H1 (cell line): Measurements from ENCODE around the gene ARHGAP42. TPM values are rescaled to one million over a fixed set of nuclear protein-coding genes. Genes with fewer than 3 reads are reported as not detected.

Source experiments
- CTCF ChIA-PET: fragments of 300-600 bp; sonication (Branson Sonifier 250); formaldehyde crosslinking; loops from one replicate; lab custom pipeline; 2021; ENCODE audit not compliant: partially characterized antibody; lab: Charles Lee
- POLR2A ChIA-PET: fragments of 300-600 bp; sonication (Branson Sonifier 250); formaldehyde crosslinking; loops from one replicate; lab custom pipeline; 2021; ENCODE audit warnings: inconsistent platforms; ENCODE audit not compliant: partially characterized antibody; lab: Charles Lee
- DNase-seq, 2 experiments: peaks; one replicate each; pipeline versions ENCODE4 v3.0.0 to v3.0.0-alpha.2; 2010 to 2022; ENCODE audit warnings: low spot score in 2 of 2, low read depth in 1 of 2, mixed read lengths in 1 of 2
- FAIRE-seq: peaks from 2 replicates; lab custom pipeline; 2011; peaks lifted over from hg19 to GRCh38; lab: Jason Lieb, UNC
- H2AFZ ChIP-seq: 2 replicates; pipeline ENCODE4 v1.8.1; 2012; ENCODE audit warnings: low read length, inconsistent platforms
- H2AK5ac ChIP-seq: 2 replicates; pipeline ENCODE4 v1.6.1; 2013; ENCODE audit warnings: low read depth, low read length
- H2BK120ac ChIP-seq: replicated peaks from 2 replicates; pipeline ENCODE3; 2013; ENCODE audit warnings: low read depth, low read length, inconsistent platforms
- H2BK12ac ChIP-seq: 2 replicates; pipeline ENCODE4 v1.6.1; 2013; ENCODE audit warnings: low read depth, low read length
- H2BK15ac ChIP-seq: 2 replicates; pipeline ENCODE4 v1.6.1; 2013; ENCODE audit warnings: low read length
- H2BK20ac ChIP-seq: 2 replicates; pipeline ENCODE4 v1.6.1; 2013; ENCODE audit warnings: low read length
- H2BK5ac ChIP-seq: 2 replicates; pipeline ENCODE4 v1.6.1; 2013; ENCODE audit warnings: low read depth, low read length
- H3K14ac ChIP-seq: 2 replicates; pipeline ENCODE4 v1.6.1; 2013; ENCODE audit warnings: inconsistent platforms; ENCODE audit not compliant: insufficient read length
- H3K18ac ChIP-seq: 2 replicates; pipeline ENCODE4 v1.6.1; 2013; ENCODE audit warnings: low read length; ENCODE audit errors: extremely low read depth
- H3K23ac ChIP-seq: 2 replicates; pipeline ENCODE4 v1.6.1; 2013; ENCODE audit warnings: inconsistent platforms; ENCODE audit not compliant: insufficient read length
- H3K23me2 ChIP-seq: 2 replicates; pipeline ENCODE4 v1.6.1; 2013; ENCODE audit warnings: low read depth, low read length
- H3K27ac ChIP-seq: 2 replicates; pipeline ENCODE4 v1.6.1; 2011; ENCODE audit warnings: low read depth, low read length, inconsistent platforms
- H3K27me3 ChIP-seq, 4 experiments: replicated peaks in 1 of 4; 1 replicate in 1 of 4; 2 replicates in 3 of 4; pipeline versions ENCODE4 v1.6.1 to v1.8.1; 2011 to 2013; ENCODE audit warnings: low read length in 3 of 4, mild to moderate bottlenecking in 3 of 4, inconsistent platforms in 2 of 4, mixed read lengths in 2 of 4, moderate library complexity in 1 of 4; ENCODE audit not compliant: control insufficient read depth in 3 of 4, insufficient read depth in 3 of 4; ENCODE audit errors: extremely low read depth in 1 of 4
- H3K36me3 ChIP-seq, 4 experiments: 2 replicates each; pipeline versions ENCODE4 v1.6.1 to v1.8.1; 2011 to 2013; ENCODE audit warnings: mild to moderate bottlenecking in 4 of 4, low read length in 3 of 4, moderate library complexity in 2 of 4, control low read depth in 1 of 4, inconsistent platforms in 1 of 4; ENCODE audit not compliant: insufficient read depth in 4 of 4, control insufficient read depth in 2 of 4
- H3K4ac ChIP-seq: replicated peaks from 2 replicates; pipeline ENCODE3; 2013; ENCODE audit warnings: low read length, low read depth, mixed read lengths, inconsistent platforms; ENCODE audit not compliant: insufficient read length
- H3K4me1 ChIP-seq, 4 experiments: replicated peaks in 1 of 4; 1 replicate in 1 of 4; 2 replicates in 3 of 4; pipeline versions ENCODE4 v1.6.1 to v1.8.1; 2011 to 2013; ENCODE audit warnings: low read length in 3 of 4, inconsistent platforms in 2 of 4, mixed read lengths in 1 of 4; ENCODE audit not compliant: insufficient read depth in 4 of 4, control insufficient read depth in 3 of 4
- H3K4me2 ChIP-seq, 2 experiments: 2 replicates each; pipeline versions ENCODE4 v1.6.1 to v1.8.1; 2011 to 2013; ENCODE audit warnings: low read depth in 2 of 2, low read length in 2 of 2, control low read depth in 1 of 2, inconsistent platforms in 1 of 2, mild to moderate bottlenecking in 1 of 2; ENCODE audit not compliant: insufficient read depth in 1 of 2
- H3K4me3 ChIP-seq, 4 experiments: fragments of 200-600, 300-600 bp in 1 of 4; sonication (generic), shearing (Covaris generic), sonication (Bioruptor Twin) in 1 of 4; 2 replicates each; pipeline versions ENCODE4 v1.5.1 to v1.8.1; 2011 to 2016; ENCODE audit warnings: low read length in 4 of 4, low read depth in 3 of 4, control low read depth in 2 of 4, inconsistent platforms in 2 of 4, mild to moderate bottlenecking in 2 of 4, mixed read lengths in 1 of 4, moderate library complexity in 1 of 4; ENCODE audit not compliant: insufficient read depth in 2 of 4; ENCODE audit errors: extremely low read depth in 1 of 4
- H3K56ac ChIP-seq: replicated peaks from 2 replicates; pipeline ENCODE3; 2013; ENCODE audit warnings: low read depth, mild to moderate bottlenecking, mixed read lengths, low read length, inconsistent platforms; ENCODE audit not compliant: insufficient read length
- H3K79me1 ChIP-seq: 2 replicates; pipeline ENCODE4 v1.6.1; 2013; ENCODE audit warnings: low read depth, low read length, control low read depth
- H3K79me2 ChIP-seq, 2 experiments: 2 replicates each; pipeline versions ENCODE4 v1.6.1 to v1.8.1; 2012 to 2013; ENCODE audit warnings: low read length in 2 of 2, mild to moderate bottlenecking in 2 of 2, inconsistent platforms in 1 of 2; ENCODE audit not compliant: insufficient read depth in 2 of 2, control insufficient read depth in 1 of 2
- H3K9ac ChIP-seq, 4 experiments: replicated peaks in 1 of 4; 1 replicate in 1 of 4; 2 replicates in 3 of 4; pipeline versions ENCODE4 v1.6.1 to v1.8.1; 2011 to 2013; ENCODE audit warnings: low read depth in 3 of 4, low read length in 3 of 4, control low read depth in 2 of 4, mild to moderate bottlenecking in 2 of 4, moderate library complexity in 2 of 4, inconsistent platforms in 1 of 4; ENCODE audit errors: extremely low read depth in 1 of 4
- H3K9me3 ChIP-seq, 2 experiments: 2 replicates each; pipeline versions ENCODE4 v1.6.1 to v1.8.1; 2012 to 2013; ENCODE audit warnings: mild to moderate bottlenecking in 2 of 2, moderate library complexity in 2 of 2, control low read depth in 1 of 2, inconsistent platforms in 1 of 2, low read depth in 1 of 2, low read length in 1 of 2, mixed read lengths in 1 of 2; ENCODE audit not compliant: insufficient read depth in 2 of 2
- H4K20me1 ChIP-seq, 2 experiments: replicated peaks in 1 of 2; 2 replicates each; pipeline versions ENCODE3 to v1.8.1; 2011 to 2013; ENCODE audit warnings: inconsistent platforms in 2 of 2, low read length in 2 of 2, mild to moderate bottlenecking in 1 of 2; ENCODE audit not compliant: insufficient read depth in 2 of 2, control insufficient read depth in 1 of 2
- H4K5ac ChIP-seq: 2 replicates; pipeline ENCODE4 v1.6.1; 2013; ENCODE audit warnings: low read length, low read depth, mixed read lengths, inconsistent platforms; ENCODE audit not compliant: insufficient read length
- H4K8ac ChIP-seq: 2 replicates; pipeline ENCODE4 v1.8.0; 2013; ENCODE audit warnings: mild to moderate bottlenecking, moderate library complexity, low read length, inconsistent platforms; ENCODE audit not compliant: insufficient read depth; ENCODE audit errors: extremely low read depth
- H4K91ac ChIP-seq: replicated peaks from 2 replicates; pipeline ENCODE3; 2013; ENCODE audit warnings: low read length, mixed read lengths, inconsistent platforms; ENCODE audit not compliant: insufficient read length
- ATF2 ChIP-seq: IDR thresholded peaks from 2 replicates; pipeline ENCODE4 v1.6.1; 2012; ENCODE audit warnings: low read length, inconsistent platforms
- WGBS, 2 experiments: shearing (Covaris generic) in 1 of 2; methylation state at CpG; one replicate each; pipeline versions ENCODE4 v1.1.6 to v1.1.7; 2013 to 2015; ENCODE audit warnings: low lambda C conversion rate in 2 of 2, mixed read lengths in 2 of 2, inconsistent platforms in 1 of 2, low coverage in 1 of 2, missing lambda C conversion rate in 1 of 2; ENCODE audit not compliant: insufficient replicate concordance in 2 of 2, insufficient coverage in 1 of 2, insufficient read length in 1 of 2; ENCODE audit errors: extremely low coverage in 1 of 2, missing lambda C conversion rate in 1 of 2; 5-methylcytosine and 5-hydroxymethylcytosine counted together
- polyA plus RNA-seq, 7 experiments: library from polyadenylated mRNA; depleted of rRNA in 3 of 7; stranded (reverse) in 5 of 7; unstranded in 2 of 7; fragments of >200 nt in 5 of 7; fragments of 200-250 nt in 2 of 7; gene quantifications; 1 replicate in 5 of 7; 2 replicates in 1 of 7; 4 replicates in 1 of 7; pipeline versions ENCODE4 v1.2.1 to v1.2.3, GENCODE V29; 2011 to 2013; ENCODE audit warnings: missing spikeins in 2 of 7, mixed read lengths in 2 of 7
- total RNA-seq: library from RNA; stranded (reverse); fragmentation: NEBNext Ultra II Directional; extraction: Animal tissue kit (Norgen Biotek cat#: 25700); gene quantifications from 2 replicates; pipeline ENCODE4 v1.2.1, GENCODE V29; 2021

ARHGAP42 gene
- total and polyA plus RNA-seq, 2 of the 8 experiments (the other 6 are each of a cell fraction or from before 2014, with no cell fraction given) = 22.2 to 33.5 TPM

DNA sequence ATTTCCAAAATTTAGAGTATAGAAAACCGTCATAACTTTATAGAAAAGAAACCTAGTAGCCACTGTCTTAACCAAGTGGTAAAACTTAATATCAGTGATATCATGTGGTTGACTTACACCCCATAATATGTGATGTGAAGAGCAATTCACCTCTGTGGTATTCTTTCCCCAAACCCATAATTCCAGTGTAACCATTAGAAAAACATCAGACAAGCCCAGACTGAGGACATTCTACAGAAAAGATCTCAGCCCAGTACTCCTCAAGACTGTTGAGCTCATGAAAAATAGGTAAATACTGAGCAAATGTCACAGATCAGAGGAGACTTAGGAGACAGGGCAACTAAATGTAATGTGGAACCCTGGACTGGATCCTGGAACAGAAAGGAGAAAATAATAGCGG is 307.9 kb downstream of the ARHGAP42 start:
- no peak overlapping the region for H3K56ac ChIP-seq
- FAIRE-seq (no peak), DNase-seq (no peak)
- H3K4me2 ChIP-seq = no peak overlapping the region
- no peak overlapping the region for H4K91ac ChIP-seq
- no peak overlapping the region for H2BK120ac ChIP-seq
- no peaks in the 10 kb centered on the region for H3K36me3 ChIP-seq
- H3K9ac ChIP-seq = no peak overlapping the region
- H3K9me3 ChIP-seq = no peaks in the 10 kb centered on the region
- H4K20me1 ChIP-seq = no peaks in the 10 kb centered on the region
- ChIA-PET CTCF (interaction anchor here (1.1 to 3.6 kb wide), 3 partner anchors 8 to 418 kb away, joined by 3 to 13 read pairs (median 6); no protein-coding TSS in a partner anchor), POLR2A (no interaction called here)
- H3K4ac ChIP-seq = no peak overlapping the region
- H2AK5ac ChIP-seq = no peak overlapping the region
- H3K79me2 ChIP-seq = no peaks in the 10 kb centered on the region
- no peaks in the 10 kb centered on the region for H3K79me1 ChIP-seq
- H3K4me3 ChIP-seq = no peak overlapping the region
- no peak overlapping the region for H3K23ac ChIP-seq
- H4K8ac ChIP-seq = no peak overlapping the region
- H3K27ac ChIP-seq = no peak overlapping the region
- no peak overlapping the region for H2BK5ac ChIP-seq
- no peak overlapping the region for H3K14ac ChIP-seq
- no peak overlapping the region for H3K18ac ChIP-seq
- no peak overlapping the region for H4K5ac ChIP-seq
- no peaks in the 10 kb centered on the region for H3K27me3 ChIP-seq
- no peak overlapping the region for H2BK15ac ChIP-seq
- no peak overlapping the region for H2BK12ac ChIP-seq
- no peak overlapping the region for H2AFZ ChIP-seq
- H2BK20ac ChIP-seq = no peak overlapping the region
- 89% methylated on average over 2 of the region's 2 CpGs; no CpG with 5 or more reads in 1 of the 2 experiments for WGBS, 2 experiments
- H3K23me2 ChIP-seq = no peaks in the 10 kb centered on the region
- H3K4me1 ChIP-seq = no peaks in the 10 kb centered on the region
- TF ChIP-seq ATF2 = no peak
